ENCODE data around the gene MAVS. TPM values are rescaled to one million over a fixed set of nuclear protein-coding genes. Genes with fewer than 3 reads are reported as not detected.
"Not testable (repeated sequence)": the region's sequence is repeated elsewhere in the genome, so short reads cannot be mapped to it uniquely, and the experiment has no call there.

The MAVS gene
- total RNA-seq, 2 donors from 2014 or later = 38.6 to 45.2 TPM

DNA sequence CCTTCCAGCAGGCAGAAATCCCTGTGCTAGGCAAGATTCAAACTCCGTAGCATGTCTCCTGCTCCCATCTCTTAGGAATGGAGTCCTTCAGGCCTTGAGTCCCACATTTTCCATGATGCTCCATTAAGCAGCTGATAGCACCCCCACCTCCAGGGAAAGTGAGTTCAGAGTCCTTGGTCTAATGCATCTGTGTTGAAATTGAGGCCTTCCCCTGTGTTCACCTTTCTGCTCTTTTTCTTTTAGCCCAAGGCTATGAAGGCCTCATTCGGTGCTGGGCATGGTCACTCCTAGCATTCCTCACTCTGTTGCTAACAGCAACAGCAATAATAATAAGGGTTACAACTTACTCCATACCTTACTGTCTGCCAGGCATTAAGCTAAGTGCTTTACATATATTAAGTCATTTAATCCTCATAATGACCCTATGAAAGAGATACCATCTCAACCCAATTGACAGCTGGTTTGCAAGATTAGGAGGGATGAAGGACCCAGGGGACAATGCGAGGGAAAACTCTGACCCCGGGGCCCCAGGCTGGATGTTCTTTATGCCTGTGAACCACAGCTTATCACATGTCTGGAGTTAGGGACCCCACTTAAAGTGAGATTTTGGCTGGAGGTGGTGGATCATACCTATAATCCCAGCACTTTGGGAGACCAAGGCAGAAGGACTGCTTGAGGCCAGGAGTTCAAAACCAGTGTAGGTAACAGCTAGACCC, 25.1 kb downstream of the MAVS start:
- DNase-seq (ENCODE audit: low spot score) = no peak
- no peak overlapping the region for H3K4me3 Mint-ChIP-seq
- H3K4me1 Mint-ChIP-seq (ENCODE audit: low read depth in 2 of 2) = peaks cover 19 to 24% of the 10 kb centered on the region in 2 donors
- no peaks in the 10 kb centered on the region for H3K27me3 Mint-ChIP-seq
- no peak overlapping the region for H3K27ac Mint-ChIP-seq
- no peaks in the 10 kb centered on the region for H3K9me3 Mint-ChIP-seq
- peaks cover 6% of the 10 kb centered on the region for H3K36me3 Mint-ChIP-seq
- no peak for ATAC-seq

DNA sequence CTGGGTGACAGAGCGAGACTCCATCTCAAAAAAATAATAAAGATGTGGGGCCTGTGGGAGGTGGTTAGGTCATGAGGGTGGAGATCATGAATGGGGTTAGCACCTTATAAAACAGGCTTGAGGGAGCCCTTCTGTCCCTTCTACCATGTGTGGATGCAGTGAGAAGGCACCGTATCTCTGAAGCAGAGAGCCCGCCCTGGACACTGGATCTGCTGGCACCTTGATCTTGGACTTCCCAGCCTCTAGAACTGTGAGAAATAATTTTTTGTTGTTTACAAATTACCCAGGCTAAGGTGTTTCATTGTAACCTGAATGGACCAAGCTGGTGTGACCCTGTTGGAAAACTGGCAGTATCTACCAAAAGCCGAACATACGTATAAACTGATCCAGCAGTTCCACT, 26.9 kb downstream of the MAVS start:
- Mint-ChIP-seq H3K4me3 (no peak overlapping the region), H3K36me3 (peaks cover 6% of the 10 kb centered on the region), H3K27me3 (no peaks in the 10 kb centered on the region), H3K9me3 (no peaks in the 10 kb centered on the region), H3K27ac (no peak overlapping the region), H3K4me1 (ENCODE audit: low read depth in 2 of 2) (peaks cover 22 to 24% of the 10 kb centered on the region in 2 donors)
- ATAC-seq (no peak), DNase-seq (ENCODE audit: low spot score) (no peak)

DNA sequence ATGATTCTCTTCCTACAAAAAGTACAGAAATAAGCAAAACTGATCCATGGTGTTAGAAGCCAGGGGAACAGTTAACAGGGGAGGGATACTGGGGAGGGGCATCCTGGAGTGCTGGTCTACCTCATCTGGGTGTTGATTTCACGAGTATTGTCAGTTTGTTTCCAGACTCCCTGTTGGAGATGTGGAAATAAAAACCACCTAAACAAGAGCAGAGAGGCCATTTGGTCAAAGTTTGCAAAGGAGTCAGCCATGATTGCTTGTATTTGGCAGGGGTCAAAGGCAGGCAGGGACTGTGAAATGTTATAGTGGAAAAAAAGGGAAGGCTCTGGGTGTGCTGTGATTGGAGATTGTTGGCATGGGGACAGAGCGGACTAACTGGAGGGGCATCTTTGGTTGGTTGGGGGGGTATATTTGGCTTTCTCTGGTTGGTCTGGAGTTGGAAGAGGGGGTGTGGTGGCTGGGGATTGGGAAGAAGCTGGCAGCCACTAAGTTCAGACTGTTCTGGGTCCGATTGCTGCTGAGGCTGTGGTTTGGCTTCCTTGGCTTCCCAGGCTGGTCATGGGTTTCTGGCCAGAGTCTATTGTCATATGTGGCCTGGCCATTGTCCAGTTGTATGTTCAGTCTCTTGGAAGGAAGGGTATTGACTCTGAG, 27.7 kb downstream of the MAVS start:
- no peak for ATAC-seq
- Mint-ChIP-seq H3K36me3 (peaks cover 6% of the 10 kb centered on the region), H3K27ac (no peak overlapping the region)

DNA sequence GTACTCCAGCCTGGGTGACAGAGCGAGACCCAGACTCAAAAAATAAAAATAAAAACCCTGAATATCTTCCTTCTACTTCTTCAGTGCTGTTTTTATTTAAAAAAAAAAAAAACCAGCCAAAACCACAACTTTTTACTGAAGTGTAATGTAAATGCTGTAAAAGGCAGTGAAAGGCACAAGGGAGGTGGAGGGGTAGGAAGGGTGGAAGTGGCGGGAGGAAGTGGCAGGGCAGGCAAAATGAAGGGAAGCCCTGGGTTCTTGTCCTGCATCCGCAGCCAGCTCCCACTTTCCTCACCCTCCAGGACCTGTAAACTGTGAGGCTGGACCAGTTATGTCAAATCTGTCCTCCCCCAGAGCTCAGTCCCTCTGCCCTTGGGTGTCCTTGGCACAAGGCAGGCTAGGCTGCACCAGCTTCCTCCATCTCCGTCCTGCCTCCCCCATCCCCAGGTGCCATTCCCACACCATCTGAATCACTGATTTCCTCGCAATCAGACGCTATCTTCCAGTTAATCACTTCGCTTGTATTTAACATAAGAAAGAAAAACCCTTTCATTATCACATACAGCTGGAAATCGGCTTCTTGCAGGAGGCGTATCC, 28.8 kb downstream of the MAVS start:
- ATAC-seq (no peak), DNase-seq (ENCODE audit: low spot score) (no peak)
- Mint-ChIP-seq H3K9me3 (no peaks in the 10 kb centered on the region), H3K36me3 (peaks cover 6% of the 10 kb centered on the region), H3K4me1 (ENCODE audit: low read depth in 2 of 2) (peaks cover 22 to 24% of the 10 kb centered on the region in 2 donors), H3K27me3 (no peaks in the 10 kb centered on the region), H3K27ac (peak overlapping the region in 1 of 2 donors; percentile 14), H3K4me3 (no peak overlapping the region)

More for the DNA sequence above, 27.7 kb downstream of the MAVS start:
- H3K9me3 Mint-ChIP-seq = no peaks in the 10 kb centered on the region
- H3K4me3 Mint-ChIP-seq = no peak overlapping the region
- H3K4me1 Mint-ChIP-seq (ENCODE audit: low read depth in 2 of 2) = peaks cover 22 to 24% of the 10 kb centered on the region in 2 donors
- no peak for DNase-seq (ENCODE audit: low spot score)
- H3K27me3 Mint-ChIP-seq = no peaks in the 10 kb centered on the region

DNA sequence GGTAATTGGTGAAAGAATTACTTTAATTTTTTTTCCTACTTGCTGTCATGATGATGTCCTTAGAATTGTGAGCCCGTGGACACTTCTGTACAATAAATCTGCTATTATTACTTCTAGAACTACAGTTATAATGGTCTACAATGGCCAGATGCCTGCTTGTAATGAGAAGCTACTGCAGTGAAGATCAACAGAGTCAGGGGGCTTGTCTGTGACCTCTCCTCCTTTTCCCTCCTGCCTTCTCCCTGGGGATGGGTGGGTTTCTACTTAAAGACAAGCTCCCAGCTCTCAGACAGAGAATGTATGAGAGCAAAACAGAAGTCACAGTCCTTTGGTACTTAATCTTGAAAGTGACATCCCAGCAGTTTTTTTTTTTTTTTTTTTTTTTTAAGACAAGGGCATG, 29.4 kb downstream of the MAVS start:
- Mint-ChIP-seq H3K4me1 (ENCODE audit: low read depth in 2 of 2) (peaks cover 19 to 24% of the 10 kb centered on the region in 2 donors), H3K27ac (peak overlapping the region in 1 of 2 donors; percentile 14), H3K36me3 (peaks cover 6% of the 10 kb centered on the region), H3K9me3 (no peaks in the 10 kb centered on the region), H3K27me3 (no peaks in the 10 kb centered on the region), H3K4me3 (no peak overlapping the region)
- ATAC-seq (no peak), DNase-seq (ENCODE audit: low spot score) (no peak)

DNA sequence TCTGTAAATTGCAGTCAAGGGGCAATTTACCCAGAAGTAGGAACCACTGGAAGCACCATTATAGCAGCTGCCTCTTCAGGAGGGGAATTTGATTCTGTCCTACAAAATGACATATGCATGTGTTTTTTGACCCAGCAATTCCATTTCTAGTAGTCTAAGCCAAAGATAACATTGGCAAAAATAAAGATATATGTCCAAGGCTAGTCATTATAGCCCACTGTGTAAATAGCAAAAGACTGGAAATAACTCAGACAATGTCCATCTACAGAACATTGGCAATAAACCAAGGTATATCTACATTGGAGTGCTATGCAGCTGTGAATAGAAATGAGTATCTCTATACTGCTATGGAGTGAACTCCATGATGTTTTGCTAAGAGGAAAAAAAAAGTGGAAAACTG, 30.0 kb downstream of the MAVS start:
- H3K27ac Mint-ChIP-seq = no peak overlapping the region
- peaks cover 6% of the 10 kb centered on the region for H3K36me3 Mint-ChIP-seq
- H3K9me3 Mint-ChIP-seq = no peaks in the 10 kb centered on the region
- H3K27me3 Mint-ChIP-seq = no peaks in the 10 kb centered on the region
- no peak for ATAC-seq
- no peak for DNase-seq (ENCODE audit: low spot score)
- no peak overlapping the region for H3K4me3 Mint-ChIP-seq
- H3K4me1 Mint-ChIP-seq (ENCODE audit: low read depth in 2 of 2) = peaks cover 19 to 24% of the 10 kb centered on the region in 2 donors

DNA sequence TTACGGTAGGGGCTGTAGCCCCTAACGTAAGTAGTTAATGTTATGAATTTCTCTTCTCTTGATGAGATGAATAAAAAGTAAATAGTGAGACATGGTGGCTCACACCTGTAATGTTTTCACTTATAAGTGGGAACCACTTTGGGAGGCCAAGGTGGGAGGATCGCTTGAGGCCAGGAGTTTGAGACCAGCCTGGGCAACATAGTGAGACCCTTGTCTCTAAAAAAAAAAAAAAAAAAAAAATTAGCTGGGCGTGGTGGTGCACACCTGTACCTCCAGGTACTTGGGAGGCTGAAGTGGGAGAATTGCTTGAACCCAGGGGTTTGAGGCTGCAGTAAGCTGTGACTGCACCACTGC, 32.3 kb downstream of the MAVS start:
- not testable (repeated sequence) for H3K9me3 Mint-ChIP-seq; H3K27me3 Mint-ChIP-seq; H3K27ac Mint-ChIP-seq; H3K4me3 Mint-ChIP-seq; ATAC-seq; H3K36me3 Mint-ChIP-seq; DNase-seq (ENCODE audit: low spot score)
- peaks cover 12 to 16% of the 10 kb centered on the region in 2 donors for H3K4me1 Mint-ChIP-seq (ENCODE audit: low read depth in 2 of 2)

DNA sequence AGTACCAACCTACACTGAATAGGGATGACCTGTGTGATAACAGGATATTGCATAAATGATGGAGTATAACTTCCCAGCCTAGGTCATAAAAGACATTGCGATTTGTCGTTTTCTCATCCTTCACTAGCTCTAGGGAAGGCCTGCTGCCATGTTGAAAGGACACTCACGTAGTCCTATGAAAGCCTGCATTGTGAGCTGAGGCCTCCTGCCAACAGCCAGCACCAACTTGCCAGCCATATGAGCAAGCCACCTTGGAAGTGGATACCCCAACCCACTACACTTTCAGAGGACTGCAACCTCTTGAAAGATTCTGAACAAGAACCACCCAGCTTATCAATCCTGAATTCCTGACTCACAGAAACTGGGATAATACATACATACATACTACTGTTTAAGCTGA, 39.1 kb downstream of the MAVS start:
- Mint-ChIP-seq H3K27ac (no peak overlapping the region), H3K4me3 (no peak overlapping the region), H3K36me3 (peaks cover 11% of the 10 kb centered on the region), H3K27me3 (no peaks in the 10 kb centered on the region), H3K9me3 (no peaks in the 10 kb centered on the region), H3K4me1 (ENCODE audit: low read depth in 2 of 2) (peaks cover 22 to 30% of the 10 kb centered on the region in 2 donors)
- ATAC-seq (no peak), DNase-seq (ENCODE audit: low spot score) (no peak)

DNA sequence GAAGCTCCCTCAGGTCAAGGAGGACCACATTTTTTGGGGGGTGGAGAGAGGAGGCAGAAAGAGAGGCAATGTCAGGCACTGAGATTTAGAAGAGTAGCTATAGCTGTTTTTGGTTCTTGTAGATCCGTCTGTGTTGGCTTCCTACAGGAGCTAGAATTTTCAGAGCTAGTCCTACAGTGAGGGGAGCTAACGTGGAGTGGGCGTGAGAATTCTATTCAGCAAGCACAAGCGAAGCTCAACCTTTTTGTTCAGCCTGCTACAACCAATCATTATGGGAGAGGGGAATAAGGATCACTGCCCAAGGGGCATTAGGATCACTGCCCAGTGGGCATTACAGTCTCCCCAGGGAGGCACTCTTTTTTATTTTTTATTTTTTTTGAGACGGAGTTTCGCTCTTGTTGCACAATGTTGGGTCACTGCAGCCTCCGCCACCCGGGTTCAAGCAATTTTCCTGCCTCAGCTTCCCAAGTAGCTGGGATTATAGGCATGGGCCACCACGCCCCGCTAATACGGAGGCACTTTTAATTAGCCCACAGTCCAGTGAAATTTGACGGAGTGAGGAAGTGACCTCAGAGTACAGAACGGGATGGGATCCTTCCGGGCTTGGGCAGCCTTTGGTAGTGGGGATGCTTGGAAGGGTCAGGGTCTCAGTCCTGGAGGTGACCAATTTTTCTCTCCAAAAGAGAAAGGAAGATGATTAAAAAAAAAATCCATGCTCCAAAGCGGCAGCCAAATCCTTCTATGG, 41.4 kb downstream of the MAVS start:
- peak overlapping the region; percentile 90 to 92 for H3K27ac Mint-ChIP-seq
- H3K4me1 Mint-ChIP-seq (ENCODE audit: low read depth in 2 of 2) = peaks cover 42 to 44% of the 10 kb centered on the region in 2 donors
- H3K27me3 Mint-ChIP-seq = no peaks in the 10 kb centered on the region
- DNase-seq (ENCODE audit: low spot score) = no peak
- H3K36me3 Mint-ChIP-seq = peaks cover 17% of the 10 kb centered on the region
- no peaks in the 10 kb centered on the region for H3K9me3 Mint-ChIP-seq
- H3K4me3 Mint-ChIP-seq = peak overlapping the region; percentile 95
- ATAC-seq = no peak

DNA sequence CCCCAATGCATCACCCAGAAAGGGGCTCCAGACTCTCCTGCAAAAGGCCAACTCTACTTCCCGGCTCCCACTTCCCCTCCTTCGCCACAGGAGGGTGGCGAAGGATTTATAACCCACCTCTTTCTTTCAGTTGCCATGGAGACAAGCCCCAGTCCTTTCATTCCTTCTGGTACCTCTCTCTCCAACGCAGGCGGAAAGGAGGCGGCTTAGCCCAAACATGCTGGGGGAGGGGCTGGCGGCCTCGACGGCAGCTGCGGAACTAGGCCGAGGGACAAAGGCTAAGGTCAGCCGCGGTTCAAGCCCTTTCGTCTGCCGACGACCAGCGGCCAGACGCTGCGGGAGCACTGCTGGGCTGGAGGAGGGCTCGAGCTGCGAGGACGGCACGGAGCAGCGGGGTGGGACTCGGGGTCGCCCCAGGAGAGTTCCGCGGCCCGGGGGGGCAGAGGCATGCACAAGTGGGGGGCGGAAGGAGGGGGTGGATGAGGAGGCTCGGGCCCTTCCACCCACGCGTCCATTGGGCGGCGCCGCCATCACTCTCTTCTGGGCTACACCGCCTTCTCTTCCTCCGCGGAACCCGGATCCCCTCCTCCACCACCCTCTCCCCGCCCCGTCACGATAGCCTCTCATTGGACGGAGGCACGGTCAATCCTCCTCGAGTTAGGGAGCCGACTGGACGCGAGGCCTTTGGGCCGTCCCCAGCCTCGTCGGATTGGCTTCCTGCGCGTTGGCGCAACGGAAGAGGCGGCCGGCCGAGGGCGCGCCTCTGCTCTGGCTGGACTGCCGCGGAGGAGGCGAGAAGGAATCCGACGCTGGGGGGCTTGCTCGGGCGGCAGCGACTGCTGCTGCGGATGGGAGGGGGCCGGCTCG, 42.2 kb downstream of the MAVS start, which contains the start of gene PANK2:
Gene PANK2 (plus strand): TSS at position 766 of the 867 bp plus-strand sequence.
- Mint-ChIP-seq H3K4me1 (ENCODE audit: low read depth in 2 of 2) (peaks cover 50% of the 10 kb centered on the region in 2 donors), H3K36me3 (peaks cover 17% of the 10 kb centered on the region), H3K27ac (peak within 1 kb of the TSS; percentile 92 to 96), H3K27me3 (no peaks in the 10 kb centered on the region), H3K4me3 (peak within 1 kb of the TSS; percentile 98), H3K9me3 (no peaks in the 10 kb centered on the region)
- peak; percentile 99 for ATAC-seq
- DNase-seq (ENCODE audit: low spot score) = peak; percentile 99

DNA sequence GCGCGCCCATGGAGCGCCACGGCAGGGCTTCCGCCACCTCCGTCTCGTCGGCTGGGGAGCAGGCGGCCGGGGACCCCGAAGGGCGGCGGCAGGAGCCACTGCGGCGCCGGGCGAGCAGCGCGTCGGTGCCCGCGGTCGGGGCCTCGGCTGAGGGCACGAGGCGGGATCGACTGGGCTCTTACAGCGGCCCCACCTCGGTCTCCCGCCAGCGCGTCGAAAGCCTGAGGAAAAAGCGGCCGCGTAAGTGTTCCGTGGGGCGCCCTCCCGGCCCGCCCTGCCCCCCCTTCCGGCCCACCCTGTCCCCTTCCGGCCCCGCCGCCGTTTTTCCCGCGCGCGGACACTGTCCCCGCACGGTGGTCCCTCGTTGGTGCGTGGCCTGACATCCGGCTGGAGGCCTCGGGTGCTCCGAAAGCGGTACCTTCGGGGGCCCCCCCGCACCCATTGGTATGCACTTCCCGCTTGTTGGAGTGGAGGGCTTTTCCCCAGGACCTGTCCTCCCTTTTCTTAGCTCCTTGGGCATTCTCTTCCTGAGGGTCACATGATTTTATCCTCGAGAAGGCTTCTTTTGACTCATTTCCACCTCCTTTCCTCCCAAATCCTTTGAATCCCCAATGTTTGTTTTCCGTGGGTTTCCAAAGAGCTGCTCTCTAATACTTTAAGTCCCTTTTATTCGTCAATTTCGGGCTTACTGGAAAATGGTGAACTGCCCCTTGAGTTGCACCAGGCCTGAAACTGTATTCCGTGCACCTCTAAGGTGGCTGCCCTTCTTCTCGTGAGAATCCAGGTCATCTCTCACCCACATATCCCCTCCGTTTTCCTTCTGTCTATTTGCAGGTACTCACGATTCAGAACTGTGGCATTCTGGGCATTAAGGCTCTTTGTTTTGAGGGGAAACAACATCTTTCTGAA, 43.1 kb downstream of the MAVS start:
- no peaks in the 10 kb centered on the region for H3K27me3 Mint-ChIP-seq
- no peaks in the 10 kb centered on the region for H3K9me3 Mint-ChIP-seq
- peak overlapping the region; percentile 92 to 96 for H3K27ac Mint-ChIP-seq
- peak overlapping the region; percentile 98 for H3K4me3 Mint-ChIP-seq
- H3K36me3 Mint-ChIP-seq = peaks cover 17% of the 10 kb centered on the region
- DNase-seq (ENCODE audit: low spot score) (peak; percentile 77), ATAC-seq (peak; percentile 48 to 65)
- H3K4me1 Mint-ChIP-seq (ENCODE audit: low read depth in 2 of 2) = peaks cover 50 to 51% of the 10 kb centered on the region in 2 donors

DNA sequence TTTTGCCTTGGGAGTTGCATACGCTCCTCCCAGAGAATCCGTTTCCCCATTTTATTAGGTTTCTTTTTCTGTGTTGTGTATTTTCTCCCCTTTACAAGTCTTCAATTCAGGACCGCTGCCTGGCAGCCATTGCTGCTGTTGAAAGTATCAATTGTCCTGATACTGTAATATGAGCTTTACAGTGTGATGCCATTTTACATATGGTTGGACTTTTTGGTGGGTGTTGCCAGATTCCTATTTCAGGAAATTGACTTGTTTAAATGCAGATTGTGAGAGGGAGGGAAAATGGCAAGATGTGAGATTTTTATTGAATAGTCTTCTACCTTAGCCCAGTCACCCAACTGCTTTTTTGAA, 43.7 kb downstream of the MAVS start:
- no peaks in the 10 kb centered on the region for H3K27me3 Mint-ChIP-seq
- H3K4me1 Mint-ChIP-seq (ENCODE audit: low read depth in 2 of 2) = peaks cover 52 to 54% of the 10 kb centered on the region in 2 donors

More for the DNA sequence above, 43.7 kb downstream of the MAVS start:
- no peak for ATAC-seq
- Mint-ChIP-seq H3K4me3 (peak overlapping the region; percentile 98), H3K27ac (peak overlapping the region; percentile 92 to 96), H3K36me3 (peaks cover 17% of the 10 kb centered on the region), H3K9me3 (no peaks in the 10 kb centered on the region)
- no peak for DNase-seq (ENCODE audit: low spot score)

Data from natural killer cell treated with Interleukin-12 subunit alpha and Interleukin-12 subunit beta and Interleukin-15 and Interleukin-18, amount 100 ng/mL, for 72 hours (primary cell).